HG02870 (cell line): ENCODE data around the gene ADAMTS13.
"Not testable (repeated sequence)": the region's sequence is repeated elsewhere in the genome, so short reads cannot be mapped to it uniquely, and the experiment has no call there.

Experiments used
- ATAC-seq: cut with Tn5 transposase; IDR thresholded peaks from one replicate; pipeline ENCODE4 v1.9.1; 2021; ENCODE audit warnings: mild to moderate bottlenecking, moderate library complexity; ENCODE audit not compliant: unreplicated experiment

The ADAMTS13 gene

GRCh38 chr9:133423216-133423615 is 1.0 kb downstream of the ADAMTS13 start:
- no peak for ATAC-seq

- ATAC-seq, result no peak
Measured at GRCh38 chr9:133424187-133424586, 2.0 kb downstream of the ADAMTS13 start.

- ATAC-seq, result no peak
Measured at GRCh38 chr9:133425049-133425632, 3.0 kb downstream of the ADAMTS13 start.

- ATAC-seq, result no peak
Measured at GRCh38 chr9:133426011-133426410, 3.8 kb downstream of the ADAMTS13 start.

- no peak for ATAC-seq
Measured at GRCh38 chr9:133427658-133428348, 5.6 kb downstream of the ADAMTS13 start.

- no peak for ATAC-seq
Measured at GRCh38 chr9:133428617-133429101, 6.5 kb downstream of the ADAMTS13 start.

GRCh38 chr9:133429214-133429613 is 7.0 kb downstream of the ADAMTS13 start:
- ATAC-seq, result no peak

- no peak for ATAC-seq
Measured at GRCh38 chr9:133429641-133430161, 7.5 kb downstream of the ADAMTS13 start.

- no peak for ATAC-seq
Measured at GRCh38 chr9:133430244-133430643, 8.1 kb downstream of the ADAMTS13 start.

- no peak for ATAC-seq
Measured at GRCh38 chr9:133433351-133433843, 11.2 kb downstream of the ADAMTS13 start.

- no peak for ATAC-seq
Measured at GRCh38 chr9:133436681-133437080, 14.5 kb downstream of the ADAMTS13 start.

GRCh38 chr9:133437753-133438531 is 15.8 kb downstream of the ADAMTS13 start:
- no peak for ATAC-seq

- ATAC-seq, result no peak
Measured at GRCh38 chr9:133439337-133439736, 17.2 kb downstream of the ADAMTS13 start.

- ATAC-seq, result no peak
Measured at GRCh38 chr9:133440874-133441273, 18.7 kb downstream of the ADAMTS13 start.

- ATAC-seq, result no peak
Measured at GRCh38 chr9:133441571-133441970, 19.4 kb downstream of the ADAMTS13 start.

- ATAC-seq, result no peak
Measured at GRCh38 chr9:133443248-133443647, 21.1 kb downstream of the ADAMTS13 start.

GRCh38 chr9:133443982-133444381 is 21.8 kb downstream of the ADAMTS13 start:
- ATAC-seq, result no peak

GRCh38 chr9:133445293-133445969 is 23.3 kb downstream of the ADAMTS13 start:
- ATAC-seq, result no peak

GRCh38 chr9:133448487-133448972 is 26.4 kb downstream of the ADAMTS13 start:
- ATAC-seq, result no peak

- no peak for ATAC-seq
Measured at GRCh38 chr9:133449760-133450159, 27.6 kb downstream of the ADAMTS13 start.

GRCh38 chr9:133451865-133452264 is 29.7 kb downstream of the ADAMTS13 start:
- not testable (repeated sequence) for ATAC-seq
